Gastroesophageal sphincter (tissue), 4 donors: ENCODE results near the gene PIGK. TPM values are rescaled to one million over a fixed set of nuclear protein-coding genes. Genes with fewer than 3 reads are reported as not detected.

Experiments used
- ATAC-seq: fragments of 150-250 bp; one replicate; pipeline ENCODE4 v1.9.1; 2016; ENCODE audit warnings: mild to moderate bottlenecking, moderate library complexity
- H3K27ac ChIP-seq, 4 donors: fragments of 200-600 bp; sonication (generic) in 3 of 4; 1 replicate in 3 of 4; 2 replicates in 1 of 4; pipeline ENCODE4 v1.5.1; 2016 to 2019
- H3K27me3 ChIP-seq: fragments of 200-600 bp; sonication (generic); one replicate; pipeline ENCODE4 v1.5.1; 2019
- H3K36me3 ChIP-seq, 2 donors: fragments of 200-600 bp; sonication (generic); one replicate each; pipeline ENCODE4 v1.5.1; 2019; ENCODE audit warnings: control low read depth in 1 of 2
- H3K4me1 ChIP-seq, 3 donors: fragments of 200-600 bp; sonication (generic); 1 replicate in 2 of 3; 2 replicates in 1 of 3; pipeline ENCODE4 v1.5.1; 2016 to 2019; ENCODE audit warnings: control low read depth in 2 of 3
- H3K4me3 ChIP-seq, 2 donors: fragments of 200-600 bp; sonication (generic); one replicate each; pipeline ENCODE4 v1.5.1; 2019; ENCODE audit warnings: mild to moderate bottlenecking in 1 of 2, moderate library complexity in 1 of 2
- H3K9me3 ChIP-seq, 3 donors: fragments of 200-600 bp; sonication (generic); one replicate each; pipeline ENCODE4 v1.5.1; 2017 to 2019; ENCODE audit warnings: control low read depth in 2 of 3
- CTCF ChIP-seq, 4 experiments: fragments of 200-600 bp in 2 of 4; fragments of 450-650 bp in 2 of 4; sonication (generic) in 1 of 4; IDR thresholded peaks; one replicate each; pipeline ENCODE4 v1.5.1; 2017 to 2019; ENCODE audit warnings: antibody characterized with exemption in 4 of 4, mild to moderate bottlenecking in 2 of 4, moderate library complexity in 2 of 4
- EP300 ChIP-seq: sonication (generic); formaldehyde crosslinking; IDR thresholded peaks from one replicate; pipeline ENCODE4 v1.6.1; 2017; ENCODE audit warnings: antibody characterized with exemption, mild to moderate bottlenecking
- POLR2A ChIP-seq, 2 donors: fragments of 450-650 bp; IDR thresholded peaks; one replicate each; pipeline ENCODE4 v1.6.1; 2017; ENCODE audit warnings: antibody characterized with exemption in 2 of 2, mild to moderate bottlenecking in 2 of 2, moderate library complexity in 1 of 2
- POLR2AphosphoS5 ChIP-seq: sonication (generic); formaldehyde crosslinking; IDR thresholded peaks from one replicate; pipeline ENCODE4 v1.6.1; 2017; ENCODE audit warnings: antibody characterized with exemption
- WGBS, 2 donors: methylation state at CpG; one replicate each; pipeline ENCODE4 v1.1.5; 2018; ENCODE audit warnings: low coverage in 1 of 2; 5-methylcytosine and 5-hydroxymethylcytosine counted together
- total RNA-seq, 4 donors: library from RNA; depleted of rRNA; stranded (reverse); fragments of >200 nt; gene quantifications; one replicate each; pipeline ENCODE4 v1.1.0, GENCODE V29; 2016

The PIGK gene
- total RNA-seq, 4 donors from 2014 or later = 17.2 to 26.9 (median 22.4) TPM

- Histone ChIP-seq H3K36me3 (no peaks in the 10 kb centered on the region), H3K27me3 (no peaks in the 10 kb centered on the region), H3K27ac (no peak overlapping the region), H3K4me3 (no peak overlapping the region), H3K4me1 (no peaks in the 10 kb centered on the region), H3K9me3 (no peaks in the 10 kb centered on the region)
- TF ChIP-seq EP300 (no peak), POLR2AphosphoS5 (no peak), POLR2A (IDR thresholded peaks at IDR 0.05) (no peak), CTCF (IDR thresholded peaks at IDR 0.05) (no peak)
- no peak for ATAC-seq
- 40 to 57% methylated on average over 1 of the region's 1 CpG for WGBS, 2 donors
Observed at GRCh38 chr1:77048615-77049005, 170.6 kb downstream of the PIGK start.

- H3K27me3 ChIP-seq = no peaks in the 10 kb centered on the region
- no peak for ATAC-seq
- WGBS, 2 donors = 72 to 91% methylated on average over 3 of the region's 3 CpGs
Observed at GRCh38 chr1:77047978-77048614, 171.1 kb downstream of the PIGK start.

GRCh38 chr1:77047575-77047974 is 171.7 kb downstream of the PIGK start:
- TF ChIP-seq POLR2A (IDR thresholded peaks at IDR 0.05) = no peak
- no peaks in the 10 kb centered on the region for H3K9me3 ChIP-seq
- WGBS, 2 donors = 85 to 95% methylated on average over 1 of the region's 1 CpG
- no peak overlapping the region for H3K27ac ChIP-seq
- no peak overlapping the region for H3K4me3 ChIP-seq
- H3K4me1 ChIP-seq = no peaks in the 10 kb centered on the region
- no peaks in the 10 kb centered on the region for H3K36me3 ChIP-seq
- H3K27me3 ChIP-seq = no peaks in the 10 kb centered on the region
- no peak for ATAC-seq

More at GRCh38 chr1:77047978-77048614, 171.1 kb downstream of the PIGK start:
- H3K27ac ChIP-seq = no peak overlapping the region
- no peak overlapping the region for H3K4me3 ChIP-seq
- H3K9me3 ChIP-seq = no peaks in the 10 kb centered on the region
- no peaks in the 10 kb centered on the region for H3K4me1 ChIP-seq
- H3K36me3 ChIP-seq = no peaks in the 10 kb centered on the region
- TF ChIP-seq POLR2A (IDR thresholded peaks at IDR 0.05) (no peak), EP300 (no peak), POLR2AphosphoS5 (no peak), CTCF (IDR thresholded peaks at IDR 0.05) (no peak)

- 100% methylated on average over 1 of the region's 20 CpGs; no CpG with 5 or more reads in 1 of the 2 donors for WGBS, 2 donors
- TF ChIP-seq EP300 (no peak), CTCF (IDR thresholded peaks at IDR 0.05) (no peak), POLR2A (IDR thresholded peaks at IDR 0.05) (no peak), POLR2AphosphoS5 (no peak)
- H3K4me3 ChIP-seq = no peak overlapping the region
- peaks cover 0 to 4% (median 0%) of the 10 kb centered on the region in 3 donors for H3K4me1 ChIP-seq
- H3K27me3 ChIP-seq = no peaks in the 10 kb centered on the region
- no peak overlapping the region for H3K27ac ChIP-seq
- H3K9me3 ChIP-seq = no peaks in the 10 kb centered on the region
- ATAC-seq = no peak
- no peaks in the 10 kb centered on the region for H3K36me3 ChIP-seq
Observed at GRCh38 chr1:77044133-77044849, 174.9 kb downstream of the PIGK start.

GRCh38 chr1:77040826-77041225 is 178.4 kb downstream of the PIGK start:
- H3K27ac ChIP-seq = no peak overlapping the region
- H3K4me3 ChIP-seq = no peak overlapping the region
- no peak for TF ChIP-seq EP300
- WGBS, 2 donors = 97% methylated on average over 3 of the region's 3 CpGs
- no peaks in the 10 kb centered on the region for H3K36me3 ChIP-seq
- peaks cover 0 to 4% (median 0%) of the 10 kb centered on the region in 3 donors for H3K4me1 ChIP-seq
- no peaks in the 10 kb centered on the region for H3K9me3 ChIP-seq
- no peak for ATAC-seq
- no peaks in the 10 kb centered on the region for H3K27me3 ChIP-seq

- Histone ChIP-seq H3K27ac (peak overlapping the region in 1 of 4 donors; percentile 58), H3K9me3 (no peaks in the 10 kb centered on the region), H3K4me3 (no peak overlapping the region), H3K27me3 (no peaks in the 10 kb centered on the region), H3K4me1 (peaks cover 0 to 4% (median 0%) of the 10 kb centered on the region in 3 donors), H3K36me3 (no peaks in the 10 kb centered on the region)
- TF ChIP-seq POLR2A (IDR thresholded peaks at IDR 0.05) = no peak
- no peak for TF ChIP-seq CTCF (IDR thresholded peaks at IDR 0.05)
- TF ChIP-seq POLR2AphosphoS5 = peak; percentile 95
- no peak for TF ChIP-seq EP300
- 51 to 57% methylated on average over 1 to 5 of the region's 8 CpGs for WGBS, 2 donors
- peak; percentile 85 for ATAC-seq
Observed at GRCh38 chr1:77039739-77040138, 179.5 kb downstream of the PIGK start.
